ENCODE measurements around the gene JPT2.

JPT2 gene

GRCh38 chr16:1670866-1671265 is 7.2 kb upstream of the JPT2 start:
- peaks cover 81 to 99% of the 10 kb centered on the region in 2 donors for H3K36me3 ChIP-seq (replicated peaks in 1 of 2; ENCODE audit: control insufficient read depth in 2 of 2, insufficient read depth in 2 of 2, low read length in 2 of 2)
- no peak overlapping the region for H4K8ac ChIP-seq (ENCODE audit: low read depth, low read length)
- no peaks in the 10 kb centered on the region for H3K27me3 ChIP-seq (ENCODE audit: control insufficient read depth in 3 of 3, insufficient read depth in 3 of 3, low read depth in 1 of 3, low read length in 3 of 3)
- no peak overlapping the region for H3K27ac ChIP-seq (replicated peaks; ENCODE audit: low read length)
- H2AFZ ChIP-seq (ENCODE audit: low read length), result no peak overlapping the region
- no peaks in the 10 kb centered on the region for H3K4me1 ChIP-seq (ENCODE audit: control insufficient read depth in 2 of 2, insufficient read depth in 1 of 2, low read depth in 1 of 2, low read length in 2 of 2)
- H3K23ac ChIP-seq (ENCODE audit: low read depth, low read length, poor library complexity), result peak overlapping the region; percentile 33
- no peak overlapping the region for H3K9ac ChIP-seq (ENCODE audit: low read depth, low read length, poor library complexity)
- H3K4me2 ChIP-seq (ENCODE audit: insufficient read depth, low read length, poor library complexity, severe bottlenecking), result no peak overlapping the region
- H3K18ac ChIP-seq (ENCODE audit: low read length), result peak overlapping the region; percentile 41
- no peak for DNase-seq (ENCODE audit: low spot score)
- no peak overlapping the region for H3K14ac ChIP-seq (ENCODE audit: low read length)
- H2BK15ac ChIP-seq (ENCODE audit: low read length), result no peak overlapping the region
- H2BK120ac ChIP-seq (ENCODE audit: low read depth, low read length), result no peak overlapping the region
- no peak overlapping the region for H4K91ac ChIP-seq (ENCODE audit: low read depth, low read length, poor library complexity)
- peaks cover 6% of the 10 kb centered on the region for H3K79me1 ChIP-seq (ENCODE audit: low read depth, low read length)
- H3K4ac ChIP-seq (ENCODE audit: low read length), result no peak overlapping the region
- no peak overlapping the region for H2BK12ac ChIP-seq (ENCODE audit: low read length)
- no peak overlapping the region for H2BK5ac ChIP-seq (ENCODE audit: low read length)
- H2AK5ac ChIP-seq (ENCODE audit: low read depth, low read length), result no peak overlapping the region
- whole genome bisulfite sequencing, 2 donors (ENCODE audit: extremely low coverage in 2 of 2, insufficient read length in 2 of 2, insufficient replicate concordance in 1 of 2), result no CpG with 5 or more reads among the region's 7 CpGs
- no peaks in the 10 kb centered on the region for H3K9me3 ChIP-seq (replicated peaks in 1 of 2; ENCODE audit: control insufficient read depth in 2 of 2, insufficient read depth in 1 of 2, low read depth in 1 of 2, low read length in 2 of 2)
- no peak overlapping the region for H3K4me3 ChIP-seq (ENCODE audit: low read length in 2 of 2)

DNA sequence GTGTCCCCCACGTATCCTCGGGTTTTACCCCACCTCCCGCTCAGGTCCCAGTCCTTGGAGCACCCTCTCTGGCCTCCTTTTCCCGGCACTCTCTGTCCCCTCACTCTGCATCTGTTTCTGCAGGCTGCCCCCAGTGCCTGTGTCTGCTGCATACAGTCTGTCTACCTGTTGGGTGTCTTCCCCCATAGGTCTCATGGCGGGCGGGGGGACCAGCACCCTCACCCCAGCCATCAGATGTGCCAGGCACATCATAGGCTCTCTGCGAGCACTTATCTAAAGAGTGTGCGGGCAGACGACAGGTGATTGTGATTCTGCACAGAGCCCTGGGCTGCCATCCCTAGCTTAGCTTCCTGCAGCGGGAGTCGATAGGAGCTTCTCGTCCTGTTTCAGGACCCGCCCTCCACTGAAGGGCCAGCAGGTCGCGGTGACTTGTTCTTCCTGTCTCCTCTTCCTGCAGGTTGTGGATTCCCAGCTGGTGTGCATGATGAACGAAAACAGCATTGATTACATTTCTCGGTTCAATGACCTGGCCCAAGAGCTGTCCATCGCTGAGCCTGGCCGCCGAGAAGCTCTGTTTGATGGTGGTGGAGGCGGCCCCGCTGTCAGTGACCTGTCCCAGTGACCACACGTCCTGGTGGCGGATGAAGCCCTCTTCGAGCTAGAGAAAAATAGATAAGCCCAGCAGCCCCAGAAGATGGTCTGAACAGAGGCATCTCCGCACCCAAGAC is 4.5 kb upstream of the JPT2 start:
- Histone ChIP-seq H2BK15ac (ENCODE audit: low read length) (no peak overlapping the region), H3K27me3 (ENCODE audit: control insufficient read depth in 3 of 3, insufficient read depth in 3 of 3, low read depth in 1 of 3, low read length in 3 of 3) (no peaks in the 10 kb centered on the region), H3K23ac (ENCODE audit: low read depth, low read length, poor library complexity) (no peak overlapping the region), H2AK5ac (ENCODE audit: low read depth, low read length) (no peak overlapping the region), H3K36me3 (replicated peaks in 1 of 2; ENCODE audit: control insufficient read depth in 2 of 2, insufficient read depth in 2 of 2, low read length in 2 of 2) (peaks cover 59 to 86% of the 10 kb centered on the region in 2 donors), H3K27ac (replicated peaks; ENCODE audit: low read length) (no peak overlapping the region), H3K4me3 (ENCODE audit: low read length in 2 of 2) (no peak overlapping the region), H3K4ac (ENCODE audit: low read length) (no peak overlapping the region), H3K79me1 (ENCODE audit: low read depth, low read length) (peaks cover 7% of the 10 kb centered on the region), H3K4me1 (ENCODE audit: control insufficient read depth in 2 of 2, insufficient read depth in 1 of 2, low read depth in 1 of 2, low read length in 2 of 2) (no peaks in the 10 kb centered on the region), H3K18ac (ENCODE audit: low read length) (no peak overlapping the region), H2BK12ac (ENCODE audit: low read length) (no peak overlapping the region), H3K14ac (ENCODE audit: low read length) (no peak overlapping the region), H2BK5ac (ENCODE audit: low read length) (peak overlapping the region; percentile 20), H3K4me2 (ENCODE audit: insufficient read depth, low read length, poor library complexity, severe bottlenecking) (no peak overlapping the region), H2BK120ac (ENCODE audit: low read depth, low read length) (no peak overlapping the region), H3K9me3 (replicated peaks in 1 of 2; ENCODE audit: control insufficient read depth in 2 of 2, insufficient read depth in 1 of 2, low read depth in 1 of 2, low read length in 2 of 2) (no peaks in the 10 kb centered on the region), H4K8ac (ENCODE audit: low read depth, low read length) (no peak overlapping the region), H3K9ac (ENCODE audit: low read depth, low read length, poor library complexity) (no peak overlapping the region), H4K91ac (ENCODE audit: low read depth, low read length, poor library complexity) (no peak overlapping the region), H2AFZ (ENCODE audit: low read length) (no peak overlapping the region)
- no peak for DNase-seq (ENCODE audit: low spot score)
- no CpG with 5 or more reads among the region's 26 CpGs for WGBS, 2 donors (ENCODE audit: extremely low coverage in 2 of 2, insufficient read length in 2 of 2, insufficient replicate concordance in 1 of 2)

- H3K4me3 ChIP-seq (ENCODE audit: low read length in 2 of 2), result no peak overlapping the region
- H2BK15ac ChIP-seq (ENCODE audit: low read length), result no peak overlapping the region
- H3K27me3 ChIP-seq (ENCODE audit: control insufficient read depth in 3 of 3, insufficient read depth in 3 of 3, low read depth in 1 of 3, low read length in 3 of 3), result no peaks in the 10 kb centered on the region
- no peak overlapping the region for H2BK12ac ChIP-seq (ENCODE audit: low read length)
- peaks cover 9% of the 10 kb centered on the region for H3K79me1 ChIP-seq (ENCODE audit: low read depth, low read length)
- no peak overlapping the region for H3K27ac ChIP-seq (replicated peaks; ENCODE audit: low read length)
- no peaks in the 10 kb centered on the region for H3K4me1 ChIP-seq (ENCODE audit: control insufficient read depth in 2 of 2, insufficient read depth in 1 of 2, low read depth in 1 of 2, low read length in 2 of 2)
- DNase-seq (ENCODE audit: low spot score), result no peak
- H3K23ac ChIP-seq (ENCODE audit: low read depth, low read length, poor library complexity), result peak overlapping the region; percentile 0
- no peak overlapping the region for H2AK5ac ChIP-seq (ENCODE audit: low read depth, low read length)
- H4K91ac ChIP-seq (ENCODE audit: low read depth, low read length, poor library complexity), result no peak overlapping the region
- H3K14ac ChIP-seq (ENCODE audit: low read length), result no peak overlapping the region
- H2BK5ac ChIP-seq (ENCODE audit: low read length), result no peak overlapping the region
- H3K18ac ChIP-seq (ENCODE audit: low read length), result no peak overlapping the region
- no peak overlapping the region for H3K4ac ChIP-seq (ENCODE audit: low read length)
- WGBS, 2 donors (ENCODE audit: extremely low coverage in 2 of 2, insufficient read length in 2 of 2, insufficient replicate concordance in 1 of 2), result no CpG with 5 or more reads among the region's 7 CpGs
- no peak overlapping the region for H2BK120ac ChIP-seq (ENCODE audit: low read depth, low read length)
- no peaks in the 10 kb centered on the region for H3K9me3 ChIP-seq (replicated peaks in 1 of 2; ENCODE audit: control insufficient read depth in 2 of 2, insufficient read depth in 1 of 2, low read depth in 1 of 2, low read length in 2 of 2)
- H3K4me2 ChIP-seq (ENCODE audit: insufficient read depth, low read length, poor library complexity, severe bottlenecking), result no peak overlapping the region
- H4K8ac ChIP-seq (ENCODE audit: low read depth, low read length), result no peak overlapping the region
- H3K9ac ChIP-seq (ENCODE audit: low read depth, low read length, poor library complexity), result no peak overlapping the region
- H3K36me3 ChIP-seq (replicated peaks in 1 of 2; ENCODE audit: control insufficient read depth in 2 of 2, insufficient read depth in 2 of 2, low read length in 2 of 2), result peaks cover 52 to 79% of the 10 kb centered on the region in 2 donors
- H2AFZ ChIP-seq (ENCODE audit: low read length), result no peak overlapping the region
Observed at GRCh38 chr16:1674306-1674705, 3.8 kb upstream of the JPT2 start.

DNA sequence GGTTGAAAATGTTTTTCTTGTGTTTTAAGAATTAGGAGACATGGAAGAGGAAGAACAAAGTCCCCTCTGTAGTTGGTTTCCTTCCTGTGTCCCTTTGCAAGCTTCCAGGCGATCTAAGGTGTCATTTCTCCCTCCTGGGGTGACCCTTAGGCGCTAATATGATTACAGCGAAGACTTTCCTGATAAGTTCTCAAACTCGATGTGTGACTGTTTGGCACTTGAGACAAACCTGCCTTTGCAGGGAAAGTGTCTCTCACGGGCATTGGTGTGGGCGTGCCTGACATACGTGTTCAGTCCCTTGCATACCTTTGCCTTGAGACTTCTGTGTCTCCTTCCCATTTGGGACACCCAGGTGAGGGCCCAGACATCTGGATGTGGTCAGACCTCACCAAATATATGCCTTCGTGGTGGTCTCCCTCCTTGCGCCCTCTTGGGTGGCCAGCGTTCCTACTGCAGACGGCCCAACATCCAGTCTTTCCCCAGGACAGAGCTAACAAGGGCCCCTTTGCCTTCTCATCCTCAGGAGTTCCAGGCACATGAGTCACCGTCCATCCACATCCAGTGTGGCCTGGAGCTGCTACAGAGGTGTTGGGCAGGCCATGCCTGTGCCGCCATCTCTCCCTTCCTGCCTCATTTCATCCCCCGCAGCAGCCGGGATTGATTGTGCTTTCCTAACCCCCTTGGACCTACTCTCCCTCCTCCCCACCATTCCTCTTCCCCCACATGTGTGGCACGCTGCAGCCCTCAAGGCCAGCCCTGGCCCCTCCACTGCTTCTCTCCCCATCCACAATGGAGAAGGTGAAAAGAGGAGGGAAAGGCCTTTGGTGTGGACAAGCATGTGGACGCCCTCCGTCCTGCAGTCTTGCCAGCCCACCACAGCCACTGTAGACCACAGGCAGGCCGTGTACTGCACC is 3.1 kb upstream of the JPT2 start:
- H3K4me3 ChIP-seq (ENCODE audit: low read length in 2 of 2), result no peak overlapping the region
- no peak overlapping the region for H3K4me2 ChIP-seq (ENCODE audit: insufficient read depth, low read length, poor library complexity, severe bottlenecking)
- H3K27ac ChIP-seq (replicated peaks; ENCODE audit: low read length), result no peak overlapping the region
- H3K9me3 ChIP-seq (replicated peaks in 1 of 2; ENCODE audit: control insufficient read depth in 2 of 2, insufficient read depth in 1 of 2, low read depth in 1 of 2, low read length in 2 of 2), result no peaks in the 10 kb centered on the region
- H3K23ac ChIP-seq (ENCODE audit: low read depth, low read length, poor library complexity), result no peak overlapping the region
- H4K8ac ChIP-seq (ENCODE audit: low read depth, low read length), result no peak overlapping the region
- peaks cover under 1 to 2% of the 10 kb centered on the region in 2 donors for H3K4me1 ChIP-seq (ENCODE audit: control insufficient read depth in 2 of 2, insufficient read depth in 1 of 2, low read depth in 1 of 2, low read length in 2 of 2)
- no peak overlapping the region for H4K91ac ChIP-seq (ENCODE audit: low read depth, low read length, poor library complexity)
- no peak overlapping the region for H3K18ac ChIP-seq (ENCODE audit: low read length)
- no peak overlapping the region for H3K4ac ChIP-seq (ENCODE audit: low read length)
- H3K14ac ChIP-seq (ENCODE audit: low read length), result no peak overlapping the region
- H3K36me3 ChIP-seq (replicated peaks in 1 of 2; ENCODE audit: control insufficient read depth in 2 of 2, insufficient read depth in 2 of 2, low read length in 2 of 2), result peaks cover 47 to 77% of the 10 kb centered on the region in 2 donors
- H3K9ac ChIP-seq (ENCODE audit: low read depth, low read length, poor library complexity), result no peak overlapping the region
- no peak overlapping the region for H2BK120ac ChIP-seq (ENCODE audit: low read depth, low read length)
- no peak overlapping the region for H2BK15ac ChIP-seq (ENCODE audit: low read length)
- H3K27me3 ChIP-seq (ENCODE audit: control insufficient read depth in 3 of 3, insufficient read depth in 3 of 3, low read depth in 1 of 3, low read length in 3 of 3), result no peaks in the 10 kb centered on the region
- no peak overlapping the region for H2BK12ac ChIP-seq (ENCODE audit: low read length)
- DNase-seq (ENCODE audit: low spot score), result no peak
- H2BK5ac ChIP-seq (ENCODE audit: low read length), result no peak overlapping the region
- WGBS, 2 donors (ENCODE audit: extremely low coverage in 2 of 2, insufficient read length in 2 of 2, insufficient replicate concordance in 1 of 2), result no CpG with 5 or more reads among the region's 19 CpGs
- H2AFZ ChIP-seq (ENCODE audit: low read length), result no peak overlapping the region
- no peak overlapping the region for H2AK5ac ChIP-seq (ENCODE audit: low read depth, low read length)
- peaks cover 9% of the 10 kb centered on the region for H3K79me1 ChIP-seq (ENCODE audit: low read depth, low read length)
